NCI-H187 treated with DMSO at 0.1 percent for 48 hours (cell line): Measurements from ENCODE around the gene TEX26.

Experiments
- DNase-seq: peaks from one replicate; lab custom pipeline; 2025; lab: John Stamatoyannopoulos, UW

Gene TEX26

DNA sequence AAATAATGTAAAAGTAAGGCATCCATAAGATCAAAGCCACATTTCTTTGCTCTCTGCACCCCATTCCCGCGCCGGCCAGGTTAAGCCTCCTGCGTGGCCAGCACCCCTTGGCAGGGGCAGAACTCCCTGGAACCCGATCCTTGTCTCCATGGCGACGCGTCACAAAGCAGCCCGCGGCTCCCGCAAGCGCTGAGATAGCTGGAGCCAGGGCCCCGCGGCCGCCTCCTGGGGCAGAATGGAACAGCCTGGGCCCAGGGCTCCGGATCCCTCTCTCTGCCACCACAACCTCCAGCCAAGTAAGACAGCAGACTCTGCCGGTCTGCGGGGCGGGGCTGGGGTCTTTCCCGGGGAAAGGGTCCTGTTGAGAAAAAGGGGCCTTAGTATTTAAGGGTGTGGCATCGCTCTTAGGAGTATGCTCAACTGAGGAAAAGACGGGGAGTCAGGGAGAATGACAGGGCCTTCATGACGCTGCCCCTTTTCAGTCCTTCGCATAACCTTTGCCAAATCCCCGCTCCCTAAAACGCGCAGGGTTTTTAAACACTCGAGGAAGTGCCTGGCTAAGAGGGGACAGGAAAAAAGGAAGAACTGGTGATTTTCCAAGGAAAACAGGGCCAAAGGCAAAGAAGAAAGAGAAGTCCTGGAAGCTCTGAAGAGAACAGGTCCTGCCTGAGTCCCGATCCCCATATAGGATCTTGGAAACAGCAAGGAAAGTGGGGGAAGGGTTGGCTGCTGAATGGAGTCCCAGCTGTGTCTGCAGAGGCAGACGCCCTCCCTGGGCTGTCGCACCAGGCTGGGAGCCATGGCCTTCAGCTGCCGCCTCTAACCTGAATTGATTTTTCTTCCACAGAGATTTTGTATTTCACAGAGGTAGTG lies at the start of gene TEX26:
Gene TEX26, plus strand, starts transcription at position 176 of the 873 bp plus-strand sequence. Its CDS starts 60 bp downstream, at position 236.
- no peak for DNase-seq

DNA sequence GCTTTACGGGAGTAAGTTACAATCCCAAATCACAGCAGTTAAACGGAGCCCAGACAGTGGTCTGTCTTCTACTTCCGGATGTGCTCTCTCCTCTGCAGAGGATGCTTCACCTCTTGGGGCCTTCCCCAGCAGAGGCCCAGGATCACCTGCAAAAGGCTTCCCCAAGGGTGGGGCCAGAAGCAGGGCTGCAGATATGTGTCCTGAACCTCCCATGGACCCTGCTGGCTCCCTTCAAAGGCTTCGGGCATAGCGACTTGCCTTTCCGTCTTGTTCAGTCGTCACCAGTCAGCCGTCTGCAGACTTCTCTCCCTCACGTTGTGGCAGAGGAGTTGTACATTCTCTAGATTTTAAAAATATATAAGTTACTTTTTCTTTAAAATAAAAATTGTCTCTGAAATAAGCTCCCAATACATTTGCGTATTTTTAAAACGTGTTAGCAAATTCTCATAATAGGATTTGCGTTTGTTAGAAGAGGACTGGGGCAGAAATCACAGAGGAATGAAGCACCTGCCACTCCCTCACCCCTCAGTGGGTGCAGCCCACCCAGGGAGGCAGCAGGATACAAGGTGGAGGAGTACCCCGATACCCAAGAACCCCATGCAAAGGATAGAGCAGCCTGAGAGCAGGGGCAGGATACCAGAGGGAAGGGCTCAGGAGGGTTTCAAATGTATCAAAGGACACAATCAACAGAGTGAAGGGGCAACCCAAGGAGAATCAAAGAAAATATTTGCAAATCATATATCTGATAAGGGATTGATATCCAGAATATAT lies 49.3 kb upstream of the TEX26 start:
- no peak for DNase-seq

DNA sequence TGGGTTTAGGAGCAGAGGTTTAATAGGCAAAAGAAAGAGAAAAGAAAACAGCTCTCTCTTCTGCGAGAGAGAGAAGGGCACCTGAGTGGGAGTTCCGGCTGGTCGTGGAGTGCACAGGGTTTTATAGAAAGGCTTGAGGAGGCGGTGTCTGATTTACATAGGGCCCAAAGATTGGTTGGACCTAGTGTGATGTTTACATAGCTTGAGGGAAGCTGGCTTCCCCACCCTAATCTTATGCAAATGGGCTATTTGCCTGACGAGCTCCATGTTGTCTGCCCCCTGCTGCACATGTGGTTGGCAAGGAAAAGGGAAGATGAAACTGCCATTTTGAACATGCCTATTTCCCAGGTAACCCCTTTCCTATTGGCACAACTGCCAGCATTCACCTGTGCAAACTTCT lies 47.9 kb upstream of the TEX26 start:
- no peak for DNase-seq

DNA sequence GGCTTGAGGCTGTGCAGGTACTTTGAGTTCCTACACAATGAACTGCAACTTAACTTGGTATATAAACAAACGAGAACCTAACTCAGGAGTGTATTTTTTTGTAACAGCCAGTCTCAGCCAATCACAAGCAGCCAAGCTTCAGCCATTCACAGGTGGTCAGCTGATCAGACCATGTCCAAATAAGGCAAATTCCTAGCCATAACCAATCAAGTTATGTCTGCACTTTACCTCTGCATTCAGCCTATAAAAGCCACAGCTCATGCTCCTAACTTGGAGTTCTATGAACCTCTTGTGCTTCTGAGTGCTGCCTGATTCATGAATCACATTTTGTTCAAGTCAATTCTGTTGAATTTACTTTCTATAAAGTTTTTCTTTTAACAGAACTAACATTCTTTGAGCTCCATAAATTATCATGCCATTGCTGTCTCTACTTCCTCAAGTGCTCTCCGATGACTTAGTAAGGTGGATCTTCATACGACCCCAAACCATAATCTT lies 43.2 kb upstream of the TEX26 start:
- DNase-seq = no peak

DNA sequence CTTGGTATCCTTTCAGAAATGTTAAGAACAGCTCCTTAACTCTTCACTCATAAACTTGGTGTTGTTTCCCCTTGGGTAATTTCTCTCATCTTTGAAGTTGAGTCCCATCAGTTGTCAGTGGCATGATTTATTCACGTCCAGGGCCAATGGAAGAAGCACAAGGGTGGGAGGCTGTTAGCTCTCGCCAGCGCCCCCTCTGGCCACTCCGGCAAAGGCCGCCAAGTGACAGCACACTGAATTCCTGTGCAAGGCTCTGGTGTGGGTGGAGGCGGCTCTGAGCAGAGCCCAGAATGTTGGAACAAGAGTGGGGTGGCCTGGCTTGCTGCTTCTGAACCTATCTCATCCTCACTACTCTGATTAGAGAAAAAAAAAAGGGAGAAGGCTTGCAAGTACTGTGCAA lies 39.5 kb upstream of the TEX26 start:
- no peak for DNase-seq

DNA sequence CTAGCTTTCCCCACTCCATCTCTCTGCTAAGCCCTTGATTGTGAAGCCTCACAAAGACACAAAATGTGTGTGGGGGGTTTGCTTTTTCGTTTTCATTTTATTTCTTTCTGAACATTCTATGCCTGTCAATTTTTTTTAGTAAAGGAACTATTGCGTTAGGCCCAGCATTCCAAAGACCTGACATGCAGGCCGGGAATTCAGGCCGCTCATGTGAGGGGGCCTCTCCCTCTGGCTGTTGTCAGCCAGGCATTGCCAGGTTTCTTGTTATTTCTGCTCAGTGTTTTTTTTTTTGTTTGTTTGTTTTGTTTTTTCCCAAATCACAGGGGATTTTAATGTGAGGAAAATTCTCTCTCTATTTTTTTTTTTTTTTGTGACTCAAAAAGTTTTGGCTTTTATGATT lies 36.7 kb upstream of the TEX26 start:
- DNase-seq = no peak

DNA sequence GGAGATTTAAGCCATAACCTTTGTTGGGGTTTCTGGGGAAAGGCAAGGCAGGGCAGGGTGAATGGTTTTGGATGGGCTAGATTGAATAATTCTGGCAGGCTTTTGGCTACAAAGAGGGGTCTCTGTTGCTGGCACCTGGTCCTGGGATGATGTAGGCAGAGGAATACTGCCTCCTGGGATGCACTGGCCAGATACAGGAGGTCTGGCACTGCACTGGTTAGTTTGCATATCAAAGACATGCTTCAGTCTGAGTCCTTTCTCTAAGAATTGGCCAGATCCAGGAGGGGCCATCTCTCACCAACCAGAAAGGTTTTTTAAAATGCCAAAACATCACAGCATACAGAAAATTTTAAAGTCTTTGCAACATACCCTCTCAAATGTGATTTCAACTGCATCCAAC lies 34.4 kb upstream of the TEX26 start:
- DNase-seq = no peak

DNA sequence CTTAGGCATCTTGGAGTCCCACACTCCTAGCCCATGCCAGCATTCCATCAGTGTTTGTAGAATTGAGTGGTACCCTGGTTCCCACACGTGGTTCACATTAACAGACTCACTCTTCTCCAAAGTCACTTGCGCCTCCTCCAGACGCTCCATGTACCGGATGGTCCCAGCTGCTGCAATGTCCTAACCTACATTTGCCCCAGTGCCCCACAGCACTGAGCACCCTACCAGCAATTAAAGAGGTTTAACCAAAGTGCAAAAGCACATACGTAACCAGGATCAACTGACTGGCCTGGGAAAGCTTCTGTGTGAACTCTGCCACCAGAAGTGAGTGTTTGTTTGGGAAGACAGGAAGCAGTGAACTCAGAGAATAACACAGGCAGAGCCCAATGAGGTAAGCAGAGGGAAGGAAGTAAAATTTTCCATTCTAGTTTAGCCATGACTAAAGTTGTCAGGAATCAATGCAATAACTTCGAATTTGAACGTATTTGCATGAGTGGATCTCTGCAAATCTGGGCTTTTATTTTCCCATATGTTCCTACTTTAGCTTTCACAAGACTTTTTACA lies 33.7 kb upstream of the TEX26 start:
- no peak for DNase-seq

DNA sequence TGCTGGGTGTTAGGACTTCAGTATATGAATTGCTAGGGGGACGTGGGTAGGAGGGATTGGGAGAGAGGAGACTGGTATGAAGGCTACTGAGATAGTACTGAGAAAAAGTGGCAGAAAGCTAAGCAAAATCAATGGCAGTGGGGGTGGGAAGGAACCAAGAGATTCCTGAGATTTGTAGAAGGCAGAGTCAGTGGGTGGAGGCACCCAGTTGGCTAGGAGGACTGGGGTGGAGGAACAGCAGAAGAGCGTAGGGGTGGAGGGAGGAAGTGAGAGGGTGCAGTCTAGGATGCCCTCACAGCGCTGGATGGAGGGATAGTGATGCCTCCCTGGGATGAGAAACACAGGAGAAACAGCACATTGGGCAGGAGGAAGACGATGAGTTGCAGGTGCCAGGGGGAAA lies 32.0 kb upstream of the TEX26 start:
- DNase-seq = no peak

DNA sequence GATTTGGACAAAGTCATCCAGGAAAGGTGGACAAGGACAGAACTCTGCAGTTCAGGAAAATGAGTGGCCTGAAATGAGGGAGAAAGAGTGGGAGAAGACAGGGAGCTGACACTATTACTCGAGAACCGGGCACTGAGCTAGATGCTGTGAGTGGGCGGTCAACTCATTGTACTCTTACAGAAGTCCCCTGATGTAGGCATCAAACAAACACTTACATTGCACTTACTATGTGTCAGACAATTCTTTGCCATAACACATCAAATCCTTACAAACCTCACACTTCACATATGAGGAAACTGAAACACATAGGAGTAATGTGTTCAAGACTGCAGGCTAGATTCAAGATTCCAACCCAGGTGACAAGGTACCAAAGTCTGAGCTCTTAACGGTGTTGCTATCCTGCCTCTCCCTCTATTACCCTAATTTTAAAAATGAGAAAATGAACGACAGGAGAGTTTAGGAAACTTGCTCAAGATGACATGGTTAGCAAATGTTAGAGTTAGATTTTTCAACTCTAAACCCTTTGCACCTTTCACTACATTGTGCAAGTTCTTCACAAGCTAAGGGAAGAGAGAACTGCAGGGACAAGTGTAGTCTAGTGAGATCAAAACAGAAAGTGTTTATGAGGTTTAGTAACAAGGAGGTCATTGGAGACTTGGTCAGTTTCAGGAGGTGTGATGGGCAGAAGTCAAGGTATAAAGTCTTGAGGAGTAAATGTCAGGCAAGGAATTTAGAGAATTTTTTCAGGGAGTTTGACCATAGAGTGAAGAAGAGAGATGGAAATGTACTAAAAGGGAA lies 31.3 kb upstream of the TEX26 start:
- no peak for DNase-seq

DNA sequence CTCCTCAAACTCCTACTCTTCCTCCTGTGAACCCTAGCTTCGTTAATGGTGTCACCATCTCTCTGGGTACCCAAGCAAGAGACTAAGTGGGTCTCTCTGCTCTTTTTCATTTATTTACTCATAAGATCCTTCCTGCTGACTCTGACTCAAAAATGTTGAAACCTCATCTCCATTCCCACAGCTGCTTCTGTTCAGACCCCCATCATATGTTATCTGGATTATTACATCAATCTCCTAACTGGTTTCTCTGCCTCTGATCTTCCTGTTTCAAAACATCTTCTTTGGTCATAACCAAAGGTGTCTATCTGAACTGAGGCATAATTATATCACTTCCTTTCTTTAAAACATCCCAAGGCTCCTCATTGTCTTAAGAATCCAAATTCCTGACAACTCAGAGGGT lies 28.4 kb upstream of the TEX26 start:
- DNase-seq = no peak

DNA sequence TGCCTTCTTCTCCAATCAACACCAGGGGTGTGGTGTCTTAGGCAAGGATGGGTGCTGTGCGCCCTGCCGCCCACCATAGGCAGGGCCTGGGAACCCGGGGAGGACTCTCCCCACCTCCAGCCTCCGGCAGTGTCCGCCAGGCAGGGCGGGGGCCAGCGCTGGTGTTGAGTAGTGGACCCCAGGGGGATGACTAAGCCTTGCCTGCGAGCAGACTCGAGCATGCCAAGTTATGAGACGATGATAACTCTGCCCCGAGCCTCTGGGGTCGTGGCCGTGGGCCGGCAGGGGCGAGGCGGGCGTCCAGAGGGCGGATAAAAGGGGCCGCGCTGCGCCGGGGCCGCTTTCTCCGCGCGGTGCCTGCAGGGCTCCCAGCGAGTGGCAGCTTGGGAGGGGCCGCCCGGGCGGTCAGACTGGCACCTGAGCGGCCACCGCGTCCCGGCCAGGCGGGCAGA lies 26.5 kb upstream of the TEX26 start, which contains the start of gene MEDAG:
Gene MEDAG, plus strand, starts transcription at position 340 of the 452 bp plus-strand sequence. CDS start 245 bp downstream, outside the sequence.
- no peak for DNase-seq

DNA sequence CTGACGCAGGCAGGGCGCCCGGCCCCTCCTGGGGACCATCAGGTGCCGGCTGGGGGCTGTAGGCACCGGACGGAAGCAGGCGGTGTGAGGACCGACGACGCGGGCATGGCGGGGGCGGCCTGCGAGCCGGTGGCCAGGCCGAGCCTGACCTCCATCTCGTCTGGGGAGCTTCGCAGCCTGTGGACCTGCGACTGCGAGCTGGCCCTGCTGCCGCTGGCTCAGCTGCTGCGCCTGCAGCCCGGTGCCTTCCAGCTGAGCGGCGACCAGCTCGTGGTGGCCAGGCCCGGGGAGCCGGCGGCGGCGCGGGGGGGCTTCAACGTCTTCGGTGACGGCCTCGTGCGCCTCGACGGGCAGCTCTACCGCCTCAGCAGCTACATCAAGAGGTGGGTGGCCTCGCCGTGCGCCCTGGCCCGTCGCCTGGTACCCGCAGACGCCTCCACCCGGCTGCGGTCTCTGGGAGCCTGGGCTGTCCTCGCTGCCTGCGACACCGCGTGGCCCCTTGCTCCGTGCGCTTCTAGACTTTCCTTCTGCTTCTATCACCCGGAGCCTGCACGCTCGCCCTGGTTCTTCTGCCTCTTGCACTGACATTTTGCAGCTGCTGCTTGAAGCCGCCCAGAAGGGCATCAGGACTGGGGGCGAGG lies 25.9 kb upstream of the TEX26 start:
- no peak for DNase-seq

DNA sequence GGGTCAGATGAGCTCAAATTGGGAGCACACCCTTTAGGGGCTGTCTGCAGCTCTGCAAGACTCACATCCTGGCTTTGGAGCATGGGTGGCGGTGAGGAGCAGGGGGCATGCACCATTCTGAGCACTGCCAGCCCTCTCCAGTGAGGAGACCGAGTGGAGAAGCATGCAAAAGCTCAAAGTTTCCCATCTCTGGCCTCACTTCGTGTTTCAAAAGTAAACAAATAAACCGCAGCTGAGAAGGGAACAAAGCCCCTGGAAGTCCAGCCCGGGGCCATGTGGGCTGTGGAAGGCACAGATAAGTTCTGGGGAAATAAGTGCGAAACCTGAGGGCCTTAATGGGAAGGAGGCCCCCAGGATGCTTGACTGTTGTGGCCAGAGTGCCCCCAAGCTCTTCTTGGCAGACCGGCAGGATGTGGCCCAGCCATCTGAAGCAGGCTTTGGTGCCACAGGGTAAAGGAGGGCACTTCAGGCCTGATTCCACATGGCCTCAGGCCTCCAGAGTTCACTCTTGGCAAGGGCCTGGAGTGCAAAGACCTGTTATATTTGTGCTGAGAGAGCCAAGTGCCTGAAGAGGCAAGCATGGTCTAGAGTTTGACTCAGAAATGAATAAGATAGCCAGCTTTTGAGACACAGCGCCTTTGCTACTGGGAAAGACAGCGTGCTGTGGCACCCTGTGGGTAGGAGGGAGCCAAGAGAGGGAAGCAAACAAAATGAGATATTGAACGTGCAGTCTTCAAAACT lies 25.2 kb upstream of the TEX26 start:
- DNase-seq = no peak

DNA sequence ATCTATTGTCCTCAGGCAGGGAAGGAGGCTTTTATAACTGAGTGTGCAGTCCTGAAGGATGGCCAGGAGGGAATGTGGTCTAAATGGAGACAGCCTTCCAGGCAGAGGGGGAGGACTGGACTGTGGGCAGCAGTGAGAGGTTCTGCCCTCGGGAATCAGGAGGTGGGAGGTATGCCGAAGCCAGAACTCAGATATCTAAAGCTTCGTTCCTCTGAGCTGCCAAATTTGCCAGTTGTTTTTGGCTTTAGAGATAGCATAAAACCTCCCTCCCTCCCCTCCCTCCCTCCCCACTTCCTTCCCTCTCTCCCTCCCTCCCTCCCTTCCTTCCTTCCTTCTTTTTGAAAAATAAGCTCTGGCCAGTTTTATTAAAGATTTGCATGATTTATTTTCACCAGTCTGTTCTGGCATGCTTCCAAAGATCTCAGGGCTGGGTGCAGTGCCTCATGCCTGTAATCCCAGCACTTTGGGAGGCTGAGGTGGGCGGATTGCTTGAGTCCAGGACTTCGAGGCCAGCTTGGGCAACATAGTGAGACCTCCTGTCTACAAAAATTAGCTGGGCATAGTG lies 24.0 kb upstream of the TEX26 start:
- no peak for DNase-seq

DNA sequence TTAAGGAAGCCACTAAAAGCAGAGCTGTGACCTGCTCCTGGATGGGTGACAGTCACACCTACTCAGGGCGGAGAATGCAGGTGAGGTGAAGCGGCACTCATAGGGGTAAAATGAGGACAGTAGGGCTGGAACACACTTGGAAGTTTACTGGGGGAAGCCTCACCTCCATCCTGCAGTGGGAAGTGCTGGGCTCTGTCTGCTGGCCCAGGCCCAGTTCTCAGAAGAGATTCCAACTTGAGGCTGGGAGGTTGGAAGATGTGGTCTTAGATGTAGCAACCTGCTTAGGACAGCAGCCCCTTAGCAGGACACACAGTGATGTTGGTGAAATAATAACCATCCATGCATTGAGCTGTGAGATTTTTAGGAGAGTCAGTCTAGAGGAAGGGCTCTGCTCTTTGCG lies 21.8 kb upstream of the TEX26 start:
- no peak for DNase-seq

DNA sequence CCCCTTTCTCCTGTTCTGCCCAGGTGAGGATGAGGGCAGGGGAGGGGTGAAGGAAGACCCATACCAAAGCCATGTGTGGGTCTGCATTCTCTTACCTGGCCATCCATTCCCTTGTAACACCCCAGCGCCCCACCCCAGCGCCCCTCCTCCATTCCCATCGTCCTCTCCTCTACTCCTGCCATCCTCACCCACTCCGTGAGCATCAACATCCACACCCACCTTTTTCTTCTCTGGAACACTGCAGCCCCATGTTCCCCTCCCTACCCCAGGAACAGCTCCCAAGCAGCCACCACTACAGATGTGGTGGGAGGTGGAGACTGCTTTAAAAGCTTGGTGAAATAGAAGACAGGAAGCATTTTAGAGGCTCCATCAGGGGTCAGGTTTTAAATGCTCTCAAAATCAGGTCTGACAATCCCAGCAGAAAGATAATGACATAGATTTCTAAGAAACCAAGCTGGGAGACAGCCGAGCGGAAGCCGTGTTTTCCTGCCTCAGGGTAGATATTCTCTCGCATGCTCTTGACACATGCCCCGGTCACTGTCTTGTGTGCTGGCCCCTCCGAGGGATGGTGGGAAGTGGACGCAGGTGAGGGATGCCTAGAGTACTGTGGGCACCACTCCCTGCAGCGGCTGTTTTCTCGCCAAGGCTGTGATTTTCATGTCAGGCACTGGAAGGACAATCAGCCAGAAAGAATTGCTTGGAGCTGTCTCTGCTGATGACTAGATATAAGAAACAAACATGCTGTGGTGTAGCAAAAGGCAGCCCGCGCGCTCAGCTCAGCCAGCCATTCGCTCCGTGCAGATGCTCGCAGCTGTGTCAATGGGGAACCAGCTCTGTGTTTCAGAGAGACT lies 16.5 kb upstream of the TEX26 start:
- DNase-seq = no peak

DNA sequence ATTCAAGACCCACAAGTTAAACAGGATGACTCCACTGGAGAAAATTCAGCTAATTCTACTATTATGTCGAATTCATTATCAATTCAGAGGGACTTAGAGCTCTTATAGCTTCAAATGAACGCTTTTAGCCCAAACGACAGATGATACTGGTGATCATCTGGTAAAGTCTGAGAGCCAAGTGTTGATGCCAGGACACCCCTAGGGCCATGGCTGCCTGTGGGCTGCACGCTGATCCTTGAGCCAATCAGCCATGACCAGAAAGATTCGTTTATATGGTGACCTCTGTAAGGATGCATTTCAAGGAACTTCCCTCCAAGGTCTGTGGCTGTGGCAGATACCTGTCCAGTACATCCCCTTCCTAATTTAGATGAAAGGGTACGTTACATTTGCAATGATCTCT lies 15.5 kb upstream of the TEX26 start:
- no peak for DNase-seq
